Body of pancreas (tissue), 4 donors: Measurements from ENCODE around the gene GIMAP6.
"Not testable (repeated sequence)": the region's sequence is repeated elsewhere in the genome, so short reads cannot be mapped to it uniquely, and the experiment has no call there.

ENCODE experiments used
- CTCF ChIP-seq, 7 experiments: fragments of 450-650 bp in 4 of 7; fragments of 200-600 bp in 3 of 7; sonication (generic) in 3 of 7; IDR thresholded peaks; one replicate each; pipeline ENCODE4 v1.5.1; 2016 to 2019; ENCODE audit warnings: antibody characterized with exemption in 7 of 7
- POLR2A ChIP-seq, 3 donors: fragments of 450-650 bp; IDR thresholded peaks; one replicate each; pipeline ENCODE4 v1.6.1; 2016; ENCODE audit warnings: antibody characterized with exemption in 3 of 3, mild to moderate bottlenecking in 2 of 3

DNA sequence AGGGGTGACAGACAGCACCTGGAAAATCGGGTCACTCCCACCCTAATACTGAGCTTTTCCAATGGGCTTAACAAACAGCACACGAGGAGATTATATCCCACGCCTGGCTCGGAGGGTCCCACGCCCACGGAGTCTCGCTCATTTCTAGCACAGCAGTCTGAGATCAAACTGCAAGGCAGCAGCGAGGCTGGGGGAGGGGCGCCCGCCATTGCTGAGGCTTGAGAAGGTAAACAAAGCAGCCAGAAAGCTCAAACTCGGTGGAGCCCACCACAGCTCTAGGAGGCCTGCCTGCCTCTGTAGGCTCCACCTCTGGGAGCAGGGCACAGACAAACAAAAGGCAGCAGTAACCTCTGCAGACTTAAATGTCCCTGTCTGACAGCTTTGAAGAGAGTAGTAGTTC lies 46.4 kb upstream of the GIMAP6 start:
- TF ChIP-seq CTCF, POLR2A (IDR thresholded peaks at IDR 0.05): not testable (repeated sequence)
